Spleen (tissue), 13 donors: ENCODE measurements around the gene EFS. TPM values are rescaled to one million over a fixed set of nuclear protein-coding genes. Genes with fewer than 3 reads are reported as not detected.

Source experiments
- DNase-seq: peaks from one replicate; pipeline ENCODE4 v3.0.0-alpha.2; 2020
- H3K27ac ChIP-seq, 8 donors: fragments of 200-600 bp; sonication (generic) in 7 of 8; 1 replicate in 4 of 8; 2 replicates in 4 of 8; pipeline versions ENCODE4 v1.5.0 to v1.8.0; 2016 to 2021; ENCODE audit warnings: inconsistent platforms in 4 of 8, mild to moderate bottlenecking in 4 of 8, moderate library complexity in 1 of 8
- H3K27me3 ChIP-seq, 7 donors: fragments of 200-600 bp; sonication (generic) in 6 of 7; replicated peaks in 1 of 7; 1 replicate in 4 of 7; 2 replicates in 3 of 7; pipeline versions ENCODE4 v1.5.0 to v1.8.0; 2016 to 2021; ENCODE audit warnings: inconsistent platforms in 3 of 7, mild to moderate bottlenecking in 1 of 7
- H3K36me3 ChIP-seq, 6 donors: fragments of 200-600 bp; sonication (generic) in 5 of 6; 1 replicate in 4 of 6; 2 replicates in 2 of 6; pipeline versions ENCODE4 v1.5.0 to v1.8.0; 2016 to 2021; ENCODE audit warnings: inconsistent platforms in 2 of 6
- H3K4me1 ChIP-seq, 6 donors: fragments of 200-600 bp; sonication (generic) in 5 of 6; 1 replicate in 3 of 6; 2 replicates in 3 of 6; pipeline versions ENCODE4 v1.5.0 to v1.8.0; 2016 to 2021; ENCODE audit warnings: inconsistent platforms in 3 of 6
- H3K4me3 ChIP-seq, 8 donors: fragments of 200-600 bp; sonication (generic) in 7 of 8; 1 replicate in 4 of 8; 2 replicates in 4 of 8; pipeline versions ENCODE4 v1.5.0 to v1.8.0; 2016 to 2021; ENCODE audit warnings: inconsistent platforms in 4 of 8, mild to moderate bottlenecking in 4 of 8, moderate library complexity in 2 of 8
- H3K9me3 ChIP-seq, 8 donors: fragments of 200-600 bp; sonication (generic) in 7 of 8; 1 replicate in 4 of 8; 2 replicates in 4 of 8; pipeline versions ENCODE4 v1.5.0 to v1.8.0; 2016 to 2021; ENCODE audit warnings: inconsistent platforms in 4 of 8
- POLR2A ChIP-seq, 3 donors: fragments of 450-650 bp; IDR thresholded peaks; one replicate each; pipeline ENCODE4 v1.5.1; 2017; ENCODE audit warnings: antibody characterized with exemption in 3 of 3, mild to moderate bottlenecking in 1 of 3
- POLR2AphosphoS5 ChIP-seq, 3 donors: sonication (generic); formaldehyde crosslinking; IDR thresholded peaks; one replicate each; pipeline ENCODE4 v1.5.1; 2017; ENCODE audit warnings: antibody characterized with exemption in 3 of 3
- WGBS, 5 donors: extraction: QIAGEN DNeasy Blood & Tissue Kit in 3 of 5; methylation state at CpG; one replicate each; pipeline versions ENCODE4 v1.1.5 to v1.1.7; 2013 to 2018; 5-methylcytosine and 5-hydroxymethylcytosine counted together
- intact Hi-C: fragments of 100-400 bp; cut with DNase I; formaldehyde crosslinking; loops from one replicate; pipeline ENCODE4 v1.15.0; 2023; ENCODE audit warnings: low total_unique reads
- long read RNA-seq, 2 donors: transcript quantifications; one replicate each; lab custom pipeline, GENCODE V29; 2026
- polyA plus RNA-seq, 3 donors: library from polyadenylated mRNA; stranded (reverse); fragments of 200-250 nt; gene quantifications; one replicate each; pipeline ENCODE4 v1.2.1, GENCODE V29; 2013
- total RNA-seq, 7 donors: library from RNA; depleted of rRNA in 3 of 7; stranded (reverse); fragments of >200 nt in 3 of 7; fragmentation: NEBNext Ultra II Directional in 4 of 7; extraction: Animal tissue kit (Norgen Biotek cat#: 25700) in 4 of 7; gene quantifications; one replicate each; pipeline versions ENCODE4 v1.1.0 to v1.2.1, GENCODE V29; 2016 to 2021
- TF ChIP-seq, protein P1 (sequence below), 11 experiments: fragments of 200-600 bp in 7 of 11; fragments of 450-650 bp in 4 of 11; sonication (generic) in 4 of 11; IDR thresholded peaks in 8 of 11; conservative IDR thresholded peaks in 3 of 11; 1 replicate in 7 of 11; 2 replicates in 4 of 11; pipeline versions ENCODE4 v1.4.0 to v1.8.0; 2016 to 2021; ENCODE audit warnings: antibody characterized with exemption in 11 of 11, inconsistent platforms in 4 of 11, mild to moderate bottlenecking in 1 of 11
- donor health status: healthy with polysubstance abuse.
- donor health status: DM: no; HTN: no; CAD: no; lungs with moderate emphysema.
- donor health status: DM: no; HTN: no; CAD: no.
- donor health status: Bipolar disorder and iron deficiency.
- donor health status: healthy.
- donor health status: DM: no; HTN: no; CAD: no.
- donor health status: DM: yes; HTN: yes; CAD: no.

Gene EFS, protein sequence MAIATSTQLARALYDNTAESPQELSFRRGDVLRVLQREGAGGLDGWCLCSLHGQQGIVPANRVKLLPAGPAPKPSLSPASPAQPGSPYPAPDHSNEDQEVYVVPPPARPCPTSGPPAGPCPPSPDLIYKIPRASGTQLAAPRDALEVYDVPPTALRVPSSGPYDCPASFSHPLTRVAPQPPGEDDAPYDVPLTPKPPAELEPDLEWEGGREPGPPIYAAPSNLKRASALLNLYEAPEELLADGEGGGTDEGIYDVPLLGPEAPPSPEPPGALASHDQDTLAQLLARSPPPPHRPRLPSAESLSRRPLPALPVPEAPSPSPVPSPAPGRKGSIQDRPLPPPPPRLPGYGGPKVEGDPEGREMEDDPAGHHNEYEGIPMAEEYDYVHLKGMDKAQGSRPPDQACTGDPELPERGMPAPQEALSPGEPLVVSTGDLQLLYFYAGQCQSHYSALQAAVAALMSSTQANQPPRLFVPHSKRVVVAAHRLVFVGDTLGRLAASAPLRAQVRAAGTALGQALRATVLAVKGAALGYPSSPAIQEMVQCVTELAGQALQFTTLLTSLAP
- total RNA-seq: 1 to 10 TPM; 2.6 to 6.7 (median 4.4) TPM
- 1 to 10 TPM; 1.8 to 4.3 (median 2.7) TPM for polyA plus RNA-seq
- long read RNA-seq, donor 1, partial matches to known transcripts: 11 of 13 reads
- long read RNA-seq, donor 1, other reads (novel, unspliced or antisense): 0 of 13 reads
- long read RNA-seq, donor 2, partial matches to known transcripts: 0 of 3 reads
- long read RNA-seq, donor 2, other reads (novel, unspliced or antisense): 0 of 3 reads

DNA sequence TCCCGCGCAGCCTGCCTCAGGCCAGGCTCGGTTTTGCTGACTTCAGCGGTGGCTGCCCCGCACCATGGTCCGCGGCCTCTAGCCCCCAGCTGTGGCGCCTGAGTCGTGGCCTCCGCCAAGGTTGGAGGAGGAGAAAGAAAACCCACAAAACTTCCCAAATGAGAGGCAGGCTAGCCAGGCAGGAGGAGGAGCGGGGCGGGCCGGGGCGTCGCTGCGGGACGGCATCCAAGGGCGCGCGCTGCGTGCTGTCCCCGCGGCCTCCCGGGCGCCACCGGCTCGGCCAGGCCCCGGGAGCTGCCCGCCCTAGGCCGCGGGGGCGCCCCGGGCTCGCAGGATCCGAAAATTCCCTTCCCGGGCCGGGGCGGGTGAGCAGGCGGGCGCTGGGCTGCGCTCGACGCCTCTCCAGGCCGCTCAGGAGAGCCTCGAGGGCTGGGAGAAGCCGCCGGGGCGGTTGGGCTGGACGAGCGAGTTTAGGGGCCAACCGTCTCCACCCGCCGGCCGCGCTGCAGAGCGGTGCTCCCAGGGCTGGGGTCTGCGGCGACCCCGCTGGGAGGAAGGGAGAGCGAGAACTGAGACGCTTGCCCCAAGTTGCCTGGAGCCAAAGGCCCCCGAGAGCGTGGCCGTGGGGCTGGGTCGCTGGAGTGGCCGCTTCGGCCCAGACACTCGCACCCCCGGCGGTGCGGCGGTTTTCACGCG lies at the start of gene EFS:
Gene EFS (minus strand): TSS at position 137 of the 696 bp plus-strand sequence. CDS start 147 bp downstream, outside the sequence.
- no peaks in the 10 kb centered on the region for H3K36me3 ChIP-seq
- peak within 1 kb of the TSS; percentile 4 to 60 (median 30) for H3K4me3 ChIP-seq
- TF ChIP-seq POLR2AphosphoS5 (IDR thresholded peaks at IDR 0.05): peak in 1 of 3 donors; percentile 24
- TF ChIP-seq POLR2A (IDR thresholded peaks at IDR 0.05): no peak
- intact Hi-C loops: no loop called here
- no peaks in the 10 kb centered on the region for H3K9me3 ChIP-seq
- DNase-seq: peak; percentile 61
- peak within 1 kb of the TSS; percentile 13 to 82 (median 76) for H3K27ac ChIP-seq
- peaks cover 0 to 16% (median 11%) of the 10 kb centered on the region in 6 donors for H3K4me1 ChIP-seq
- WGBS, 5 donors: 2 to 6% (median 4%) methylated on average over 28 to 74 of the region's 74 CpGs
- peaks cover 0 to 64% (median 26%) of the 10 kb centered on the region in 7 donors for H3K27me3 ChIP-seq

DNA sequence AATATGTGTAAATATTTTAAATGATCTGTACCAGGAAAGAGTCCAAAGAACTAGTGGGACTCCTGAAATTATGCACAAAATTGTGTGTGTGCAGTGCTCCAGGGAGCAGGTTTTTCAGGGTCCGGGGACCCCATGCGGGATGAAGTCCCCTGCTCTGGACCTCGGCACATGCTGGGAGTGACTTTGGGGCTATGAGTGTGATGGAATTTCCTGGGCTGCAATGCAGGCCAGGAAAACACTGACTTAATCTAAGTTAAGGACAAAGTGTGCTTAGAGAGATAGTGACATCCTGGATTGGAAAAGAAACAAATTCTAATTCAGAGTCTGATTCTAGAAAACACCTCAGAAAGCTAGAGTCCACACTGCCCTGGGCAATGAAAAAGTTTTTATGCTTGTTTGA lies 49.3 kb upstream of the EFS start:
- Histone ChIP-seq H3K4me1 (no peaks in the 10 kb centered on the region), H3K36me3 (no peaks in the 10 kb centered on the region), H3K9me3 (no peaks in the 10 kb centered on the region), H3K27me3 (peaks cover 0 to 50% (median 0%) of the 10 kb centered on the region in 7 donors), H3K27ac (no peak overlapping the region), H3K4me3 (no peak overlapping the region)
- WGBS, 5 donors: 67 to 91% (median 69%) methylated on average over 3 of the region's 3 CpGs
- DNase-seq: no peak
- TF ChIP-seq POLR2A (IDR thresholded peaks at IDR 0.05): no peak
- TF ChIP-seq POLR2AphosphoS5 (IDR thresholded peaks at IDR 0.05): no peak
- TF ChIP-seq, protein P1, sequence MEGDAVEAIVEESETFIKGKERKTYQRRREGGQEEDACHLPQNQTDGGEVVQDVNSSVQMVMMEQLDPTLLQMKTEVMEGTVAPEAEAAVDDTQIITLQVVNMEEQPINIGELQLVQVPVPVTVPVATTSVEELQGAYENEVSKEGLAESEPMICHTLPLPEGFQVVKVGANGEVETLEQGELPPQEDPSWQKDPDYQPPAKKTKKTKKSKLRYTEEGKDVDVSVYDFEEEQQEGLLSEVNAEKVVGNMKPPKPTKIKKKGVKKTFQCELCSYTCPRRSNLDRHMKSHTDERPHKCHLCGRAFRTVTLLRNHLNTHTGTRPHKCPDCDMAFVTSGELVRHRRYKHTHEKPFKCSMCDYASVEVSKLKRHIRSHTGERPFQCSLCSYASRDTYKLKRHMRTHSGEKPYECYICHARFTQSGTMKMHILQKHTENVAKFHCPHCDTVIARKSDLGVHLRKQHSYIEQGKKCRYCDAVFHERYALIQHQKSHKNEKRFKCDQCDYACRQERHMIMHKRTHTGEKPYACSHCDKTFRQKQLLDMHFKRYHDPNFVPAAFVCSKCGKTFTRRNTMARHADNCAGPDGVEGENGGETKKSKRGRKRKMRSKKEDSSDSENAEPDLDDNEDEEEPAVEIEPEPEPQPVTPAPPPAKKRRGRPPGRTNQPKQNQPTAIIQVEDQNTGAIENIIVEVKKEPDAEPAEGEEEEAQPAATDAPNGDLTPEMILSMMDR (IDR thresholded peaks at IDR 0.05 in 8 of 11, conservative IDR thresholded peaks at IDR 0.05 in 3 of 11): no peak
- intact Hi-C loops: no loop called here

DNA sequence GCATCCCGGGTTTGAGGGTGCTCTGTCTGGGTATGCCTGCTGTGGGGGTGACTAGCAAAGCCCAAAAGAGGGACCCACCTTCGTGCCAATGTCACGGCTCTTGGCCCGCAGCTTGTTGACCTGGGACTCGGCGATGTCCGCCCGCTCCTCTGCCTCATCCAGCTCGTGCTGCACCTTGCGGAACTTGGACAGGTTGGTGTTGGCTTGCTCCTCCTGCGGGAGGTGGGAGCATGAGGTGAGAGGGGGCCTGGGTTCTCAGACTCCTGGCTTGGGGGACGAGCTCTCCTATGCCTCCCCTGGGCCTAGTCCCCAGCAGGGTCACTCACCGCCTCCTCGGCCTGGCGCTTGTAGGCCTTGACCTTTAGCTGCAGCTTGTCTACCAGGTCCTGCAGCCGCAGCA lies 48.7 kb upstream of the EFS start:
- no peaks in the 10 kb centered on the region for H3K9me3 ChIP-seq
- DNase-seq: no peak
- WGBS, 5 donors: 83 to 93% (median 88%) methylated on average over 14 to 16 of the region's 16 CpGs
- H3K27ac ChIP-seq: no peak overlapping the region
- no peak overlapping the region for H3K4me3 ChIP-seq
- H3K27me3 ChIP-seq: peaks cover 0 to 50% (median 0%) of the 10 kb centered on the region in 7 donors
- no peaks in the 10 kb centered on the region for H3K4me1 ChIP-seq
- no peaks in the 10 kb centered on the region for H3K36me3 ChIP-seq
- TF ChIP-seq POLR2A (IDR thresholded peaks at IDR 0.05) (no peak), POLR2AphosphoS5 (IDR thresholded peaks at IDR 0.05) (no peak)
- TF ChIP-seq, protein P1 (IDR thresholded peaks at IDR 0.05 in 8 of 11, conservative IDR thresholded peaks at IDR 0.05 in 3 of 11): no peak
- intact Hi-C loops: no loop called here
